CD1c-positive myeloid dendritic cell (primary cell): Measurements from ENCODE around the gene NOL11.
A peak's percentile ranks its signal among the peaks of the same experiment; 100 is the strongest.
"Not testable (repeated sequence)": the region's sequence is repeated elsewhere in the genome, so short reads cannot be mapped to it uniquely, and the experiment has no call there.

Experiments used
- DNase-seq: peaks from one replicate; pipeline ENCODE4 v3.0.0-alpha.2; 2016; ENCODE audit errors: extremely low spot score

Gene NOL11

GRCh38 chr17:67717624-67718324, at the start of gene NOL11:
Gene NOL11, plus strand, starts transcription at chr17:67717936. Its CDS starts 12 bp downstream, at chr17:67717948.
- DNase-seq, result peak; percentile 100

- no peak for DNase-seq
Observed at GRCh38 chr17:67671493-67671892, 46.2 kb upstream of the NOL11 start.

- DNase-seq, result no peak
Observed at GRCh38 chr17:67672592-67673335, 45.0 kb upstream of the NOL11 start.

- DNase-seq, result no peak
Observed at GRCh38 chr17:67675481-67675880, 42.3 kb upstream of the NOL11 start.

GRCh38 chr17:67676305-67676704, 41.4 kb upstream of the NOL11 start:
- DNase-seq, result no peak

- no peak for DNase-seq
Observed at GRCh38 chr17:67678414-67678813, 39.3 kb upstream of the NOL11 start.

GRCh38 chr17:67679225-67679624, 38.5 kb upstream of the NOL11 start:
- no peak for DNase-seq

- no peak for DNase-seq
Observed at GRCh38 chr17:67679721-67680120, 38.0 kb upstream of the NOL11 start.

- DNase-seq, result no peak
Observed at GRCh38 chr17:67680445-67681224, 37.1 kb upstream of the NOL11 start.

GRCh38 chr17:67682196-67682595, 35.5 kb upstream of the NOL11 start:
- DNase-seq, result no peak

GRCh38 chr17:67685351-67685750, 32.4 kb upstream of the NOL11 start:
- no peak for DNase-seq

GRCh38 chr17:67686241-67686640, 31.5 kb upstream of the NOL11 start:
- DNase-seq, result no peak

- no peak for DNase-seq
Observed at GRCh38 chr17:67687511-67687910, 30.2 kb upstream of the NOL11 start.

- peak; percentile 81 for DNase-seq
Observed at GRCh38 chr17:67689534-67690177, 28.1 kb upstream of the NOL11 start.

GRCh38 chr17:67693811-67694210, 23.9 kb upstream of the NOL11 start:
- DNase-seq, result no peak

GRCh38 chr17:67696347-67696746, 21.4 kb upstream of the NOL11 start:
- DNase-seq, result no peak

GRCh38 chr17:67696853-67697498, 20.8 kb upstream of the NOL11 start:
- no peak for DNase-seq

GRCh38 chr17:67700037-67700724, 17.6 kb upstream of the NOL11 start:
- no peak for DNase-seq

GRCh38 chr17:67700725-67701119, 17.0 kb upstream of the NOL11 start:
- DNase-seq, result no peak

- DNase-seq, result not testable (repeated sequence)
Observed at GRCh38 chr17:67702861-67703260, 14.9 kb upstream of the NOL11 start.

GRCh38 chr17:67707442-67707841, 10.3 kb upstream of the NOL11 start:
- no peak for DNase-seq
